ENCODE results near the gene MAFG.

The MAFG gene

GRCh38 chr17:81907219-81908145 lies 20.1 kb downstream of the MAFG start:
- no peak for DNase-seq

GRCh38 chr17:81906476-81907218 lies 20.9 kb downstream of the MAFG start:
- DNase-seq: no peak

GRCh38 chr17:81905993-81906392 lies 21.5 kb downstream of the MAFG start:
- DNase-seq: no peak

- DNase-seq: no peak
Observed at GRCh38 chr17:81905424-81905875, 22.1 kb downstream of the MAFG start.

- no peak for DNase-seq
Observed at GRCh38 chr17:81904600-81905423, 22.7 kb downstream of the MAFG start.

GRCh38 chr17:81903896-81904599 lies 23.5 kb downstream of the MAFG start:
- DNase-seq: no peak

GRCh38 chr17:81903415-81903831 lies 24.1 kb downstream of the MAFG start:
- DNase-seq: no peak

- DNase-seq: no peak
Observed at GRCh38 chr17:81902653-81903414, 24.7 kb downstream of the MAFG start.

GRCh38 chr17:81902023-81902652 lies 25.4 kb downstream of the MAFG start, which contains the start of gene NPB:
Gene NPB (plus strand): TSS chr17:81902238. CDS start chr17:81902278, 40 bp downstream.
- DNase-seq: no peak

- no peak for DNase-seq
Observed at GRCh38 chr17:81901167-81902022, 26.1 kb downstream of the MAFG start.

GRCh38 chr17:81900181-81900820 lies 27.2 kb downstream of the MAFG start:
- DNase-seq: no peak

- DNase-seq: no peak
Observed at GRCh38 chr17:81899514-81900166, 27.9 kb downstream of the MAFG start.

GRCh38 chr17:81898885-81899284 lies 28.6 kb downstream of the MAFG start:
- no peak for DNase-seq

- DNase-seq: no peak
Observed at GRCh38 chr17:81898029-81898866, 29.3 kb downstream of the MAFG start.

- no peak for DNase-seq
Observed at GRCh38 chr17:81895400-81895799, 32.1 kb downstream of the MAFG start.

GRCh38 chr17:81891303-81891552 lies 36.3 kb downstream of the MAFG start:
- peak; percentile 15 for DNase-seq

- peak; percentile 17 for DNase-seq
Observed at GRCh38 chr17:81890447-81891302, 36.9 kb downstream of the MAFG start.

All from CD4-positive, alpha-beta T cell treated with Interleukin-6 for 4 hours (primary cell).